Tibial nerve (tissue), 4 donors: Measurements from ENCODE around the gene ARL4C. TPM values are rescaled to one million over a fixed set of nuclear protein-coding genes. Genes with fewer than 3 reads are reported as not detected.

Experiments
- DNase-seq, 2 donors: peaks; one replicate each; pipeline ENCODE4 v3.0.0-alpha.2; 2019; ENCODE audit warnings: low spot score in 2 of 2
- H3K27ac ChIP-seq, 4 donors: fragments of 200-600 bp; sonication (generic) in 3 of 4; one replicate each; pipeline ENCODE4 v1.5.1; 2017 to 2019; ENCODE audit warnings: mild to moderate bottlenecking in 1 of 4
- H3K27me3 ChIP-seq, 2 donors: fragments of 200-600 bp; sonication (generic) in 1 of 2; one replicate each; pipeline versions ENCODE4 v1.5.1 to v1.6.0; 2017 to 2019
- H3K36me3 ChIP-seq, 3 donors: fragments of 200-600 bp; sonication (generic); one replicate each; pipeline ENCODE4 v1.5.1; 2018 to 2019
- H3K4me1 ChIP-seq, 4 donors: fragments of 200-600 bp; sonication (generic) in 3 of 4; one replicate each; pipeline ENCODE4 v1.5.1; 2017 to 2019
- H3K4me3 ChIP-seq, 4 donors: fragments of 200-600 bp; sonication (generic) in 3 of 4; one replicate each; pipeline ENCODE4 v1.5.1; 2017 to 2019; ENCODE audit warnings: mild to moderate bottlenecking in 1 of 4, moderate library complexity in 1 of 4
- H3K9me3 ChIP-seq, 4 donors: fragments of 200-600 bp; sonication (generic) in 3 of 4; one replicate each; pipeline ENCODE4 v1.5.1; 2017 to 2019
- CTCF ChIP-seq, 5 experiments: fragments of 200-600 bp in 3 of 5; fragments of 450-650 bp in 2 of 5; sonication (generic) in 3 of 5; IDR thresholded peaks; one replicate each; pipeline ENCODE4 v1.5.1; 2016 to 2019; ENCODE audit warnings: antibody characterized with exemption in 5 of 5, mild to moderate bottlenecking in 3 of 5, moderate library complexity in 2 of 5
- EP300 ChIP-seq, 2 donors: sonication (generic); formaldehyde crosslinking; IDR thresholded peaks; one replicate each; pipeline ENCODE4 v1.6.1; 2017; ENCODE audit warnings: antibody characterized with exemption in 2 of 2, mild to moderate bottlenecking in 1 of 2
- POLR2A ChIP-seq, 2 donors: fragments of 450-650 bp; IDR thresholded peaks; one replicate each; pipeline ENCODE4 v1.6.1; 2017; ENCODE audit warnings: antibody characterized with exemption in 2 of 2, mild to moderate bottlenecking in 2 of 2, moderate library complexity in 2 of 2
- WGBS, 2 donors: methylation state at CpG; one replicate each; pipeline ENCODE4 v1.1.5; 2018; 5-methylcytosine and 5-hydroxymethylcytosine counted together
- total RNA-seq, 4 donors: library from RNA; depleted of rRNA; stranded (reverse); fragments of >200 nt; gene quantifications; one replicate each; pipeline ENCODE4 v1.1.0, GENCODE V29; 2016

The ARL4C gene
- total RNA-seq, 4 donors from 2014 or later: 5.5 to 13.3 (median 10.8) TPM

GRCh38 chr2:234526711-234527110, 29.8 kb upstream of the ARL4C start:
- no peak for DNase-seq
- 91 to 92% methylated on average over 3 of the region's 3 CpGs for WGBS, 2 donors
- TF ChIP-seq POLR2A (IDR thresholded peaks at IDR 0.05) (no peak), EP300 (IDR thresholded peaks at IDR 0.05) (no peak), CTCF (IDR thresholded peaks at IDR 0.05) (no peak)
- Histone ChIP-seq H3K27me3 (no peaks in the 10 kb centered on the region), H3K4me1 (no peaks in the 10 kb centered on the region), H3K4me3 (no peak overlapping the region), H3K9me3 (peaks cover 0 to 19% (median 0%) of the 10 kb centered on the region in 4 donors), H3K36me3 (no peaks in the 10 kb centered on the region), H3K27ac (no peak overlapping the region)

GRCh38 chr2:234521536-234521935, 24.7 kb upstream of the ARL4C start:
- no peak for DNase-seq
- H3K4me3 ChIP-seq: no peak overlapping the region
- no peak for TF ChIP-seq CTCF (IDR thresholded peaks at IDR 0.05)
- TF ChIP-seq EP300 (IDR thresholded peaks at IDR 0.05): no peak
- no peak for TF ChIP-seq POLR2A (IDR thresholded peaks at IDR 0.05)
- H3K9me3 ChIP-seq: peaks cover 0 to 19% (median 0%) of the 10 kb centered on the region in 4 donors
- no peaks in the 10 kb centered on the region for H3K27me3 ChIP-seq
- no peaks in the 10 kb centered on the region for H3K4me1 ChIP-seq
- H3K27ac ChIP-seq: no peak overlapping the region
- no peaks in the 10 kb centered on the region for H3K36me3 ChIP-seq
- 74 to 87% methylated on average over 2 of the region's 2 CpGs for WGBS, 2 donors

- H3K27me3 ChIP-seq: no peaks in the 10 kb centered on the region
- 81 to 84% methylated on average over 5 of the region's 5 CpGs for WGBS, 2 donors
- H3K4me3 ChIP-seq: no peak overlapping the region
- H3K36me3 ChIP-seq: no peaks in the 10 kb centered on the region
- no peak for DNase-seq
- H3K27ac ChIP-seq: no peak overlapping the region
- H3K9me3 ChIP-seq: peaks cover 0 to 1% (median 0%) of the 10 kb centered on the region in 4 donors
- TF ChIP-seq POLR2A (IDR thresholded peaks at IDR 0.05) (no peak), EP300 (IDR thresholded peaks at IDR 0.05) (no peak), CTCF (IDR thresholded peaks at IDR 0.05) (no peak)
- H3K4me1 ChIP-seq: no peaks in the 10 kb centered on the region
Observed at GRCh38 chr2:234518986-234519642, 22.2 kb upstream of the ARL4C start.

- DNase-seq: no peak
- Histone ChIP-seq H3K4me3 (no peak overlapping the region), H3K9me3 (no peaks in the 10 kb centered on the region), H3K27ac (no peak overlapping the region), H3K4me1 (no peaks in the 10 kb centered on the region), H3K36me3 (no peaks in the 10 kb centered on the region), H3K27me3 (no peaks in the 10 kb centered on the region)
- 92 to 94% methylated on average over 8 of the region's 8 CpGs for WGBS, 2 donors
- TF ChIP-seq CTCF (IDR thresholded peaks at IDR 0.05): no peak
- no peak for TF ChIP-seq EP300 (IDR thresholded peaks at IDR 0.05)
- TF ChIP-seq POLR2A (IDR thresholded peaks at IDR 0.05): no peak
Observed at GRCh38 chr2:234517971-234518370, 21.1 kb upstream of the ARL4C start.

GRCh38 chr2:234514873-234515638, 18.2 kb upstream of the ARL4C start:
- no peak overlapping the region for H3K27ac ChIP-seq
- H3K4me3 ChIP-seq: no peak overlapping the region
- H3K4me1 ChIP-seq: no peaks in the 10 kb centered on the region
- no peak for DNase-seq
- H3K36me3 ChIP-seq: no peaks in the 10 kb centered on the region
- WGBS, 2 donors: 67 to 78% methylated on average over 13 to 16 of the region's 16 CpGs
- TF ChIP-seq POLR2A (IDR thresholded peaks at IDR 0.05): no peak
- no peak for TF ChIP-seq CTCF (IDR thresholded peaks at IDR 0.05)
- no peak for TF ChIP-seq EP300 (IDR thresholded peaks at IDR 0.05)
- H3K9me3 ChIP-seq: no peaks in the 10 kb centered on the region
- H3K27me3 ChIP-seq: no peaks in the 10 kb centered on the region
